WI38 (cell line): Measurements from ENCODE around the gene P2RX3.
"Not testable (repeated sequence)": the region's sequence is repeated elsewhere in the genome, so short reads cannot be mapped to it uniquely, and the experiment has no call there.

ENCODE experiments used
- H3K4me3 ChIP-seq: 2 replicates; pipeline ENCODE4 v1.5.1; 2011; ENCODE audit warnings: low read depth, mild to moderate bottlenecking, control low read depth, low read length
- CTCF ChIP-seq: IDR thresholded peaks from 2 replicates; pipeline ENCODE4 v1.5.1; 2012; ENCODE audit warnings: low read depth, mild to moderate bottlenecking, control low read depth, low read length

Gene P2RX3

GRCh38 chr11:57327721-57328120, 10.4 kb upstream of the P2RX3 start:
- no peak for TF ChIP-seq CTCF
- H3K4me3 ChIP-seq: no peak overlapping the region

- H3K4me3 ChIP-seq: no peak overlapping the region
- no peak for TF ChIP-seq CTCF
Observed at GRCh38 chr11:57330029-57330428, 8.1 kb upstream of the P2RX3 start.

GRCh38 chr11:57331720-57332119, 6.4 kb upstream of the P2RX3 start:
- TF ChIP-seq CTCF: no peak
- H3K4me3 ChIP-seq: no peak overlapping the region

- no peak for TF ChIP-seq CTCF
- no peak overlapping the region for H3K4me3 ChIP-seq
Observed at GRCh38 chr11:57332694-57333440, 5.3 kb upstream of the P2RX3 start.

- TF ChIP-seq CTCF: no peak
- peak overlapping the region; percentile 83 for H3K4me3 ChIP-seq
Observed at GRCh38 chr11:57335023-57335342, 3.2 kb upstream of the P2RX3 start.

- no peak for TF ChIP-seq CTCF
- H3K4me3 ChIP-seq: peak within 1 kb of the TSS; percentile 83
Observed at GRCh38 chr11:57335343-57336110, 2.6 kb upstream of the P2RX3 start, which contains the start of gene SSRP1. Gene SSRP1, minus strand, starts transcription at chr11:57335892. Its CDS starts 771 bp downstream, at chr11:57335121.

GRCh38 chr11:57336111-57336666, 2.0 kb upstream of the P2RX3 start:
- H3K4me3 ChIP-seq: peak overlapping the region; percentile 83
- TF ChIP-seq CTCF: no peak

GRCh38 chr11:57336856-57337255, 1.3 kb upstream of the P2RX3 start:
- H3K4me3 ChIP-seq: not testable (repeated sequence)
